HepG2 (cell line): ENCODE data around the gene NRSN2. TPM values are rescaled to one million over a fixed set of nuclear protein-coding genes. Genes with fewer than 3 reads are reported as not detected.
A peak's percentile ranks its signal among the peaks of the same experiment; 100 is the strongest.

Source experiments
- ATF1 ChIP-seq: IDR thresholded peaks from 2 replicates; pipeline ENCODE4 v1.6.1; 2016; ENCODE audit warnings: mild to moderate bottlenecking, control low read depth
- CC2D1A ChIP-seq: sonication (generic); formaldehyde crosslinking; IDR thresholded peaks from 2 replicates; pipeline ENCODE4 v1.8.1; 2023; ENCODE audit warnings: mild to moderate bottlenecking, missing genetic modification reagents
- ISL2 ChIP-seq: sonication (generic); formaldehyde crosslinking; IDR thresholded peaks from 2 replicates; pipeline ENCODE4 v1.5.0; 2020; ENCODE audit warnings: missing genetic modification reagents
- KAT8 ChIP-seq: IDR thresholded peaks from 2 replicates; pipeline ENCODE4 v1.6.1; 2016; ENCODE audit warnings: missing genetic modification reagents, missing compliant biosample characterization
- KDM5A ChIP-seq: fragments of 200-600 bp; sonication (generic); IDR thresholded peaks from 2 replicates; pipeline ENCODE4 v1.7.0; 2018; ENCODE audit warnings: antibody characterized with exemption, mild to moderate bottlenecking, low read length, borderline replicate concordance
- MAFF ChIP-seq: IDR thresholded peaks from 2 replicates; pipeline ENCODE4 v1.6.1; 2011; ENCODE audit warnings: low read depth, low read length, improper control_type of control experiment
- MXI1 ChIP-seq: IDR thresholded peaks from 3 replicates; pipeline ENCODE4 v1.6.1; 2012; ENCODE audit warnings: low read depth, low read length, inconsistent platforms, borderline replicate concordance
- NR2F6 ChIP-seq, 2 experiments: IDR thresholded peaks; 2 replicates each; pipeline ENCODE4 v1.6.1; 2016; ENCODE audit warnings: antibody characterized with exemption in 1 of 2, mild to moderate bottlenecking in 1 of 2
- PHF5A ChIP-seq: IDR thresholded peaks from one replicate; pipeline ENCODE4 v1.6.1; 2018; ENCODE audit warnings: low read depth, missing genetic modification reagents; ENCODE audit not compliant: unreplicated experiment
- RCOR2 ChIP-seq: IDR thresholded peaks from 2 replicates; pipeline ENCODE4 v1.6.1; 2016; ENCODE audit warnings: missing biosample characterization, missing genetic modification reagents
- SIN3A ChIP-seq: IDR thresholded peaks from 2 replicates; pipeline ENCODE4 v1.6.1; 2011; ENCODE audit warnings: low read depth, mild to moderate bottlenecking, control low read depth, low read length, borderline replicate concordance
- SRF ChIP-seq: IDR thresholded peaks from 2 replicates; pipeline ENCODE4 v1.6.1; 2011; ENCODE audit warnings: mild to moderate bottlenecking, low read depth, low read length, moderate library complexity
- ZNF143 ChIP-seq: sonication (generic); formaldehyde crosslinking; IDR thresholded peaks from 2 replicates; pipeline ENCODE4 v1.4.0; 2020; ENCODE audit warnings: missing genetic modification reagents
- ZNF235 ChIP-seq: sonication (generic); formaldehyde crosslinking; IDR thresholded peaks from 2 replicates; pipeline ENCODE4 v1.8.1; 2023; ENCODE audit warnings: mild to moderate bottlenecking, missing genetic modification reagents, borderline replicate concordance
- ZNF44 ChIP-seq: sonication (generic); formaldehyde crosslinking; IDR thresholded peaks from 2 replicates; pipeline ENCODE4 v1.5.1; 2020; ENCODE audit warnings: mild to moderate bottlenecking, missing genetic modification reagents
- ZNF496 ChIP-seq: sonication (generic); formaldehyde crosslinking; IDR thresholded peaks from 2 replicates; pipeline ENCODE4 v1.8.1; 2023; ENCODE audit warnings: mild to moderate bottlenecking, moderate library complexity, missing genetic modification reagents; ENCODE audit not compliant: insufficient replicate concordance
- ZNF615 ChIP-seq: sonication (generic); formaldehyde crosslinking; IDR thresholded peaks from 2 replicates; pipeline ENCODE4 v1.5.0; 2020; ENCODE audit warnings: mild to moderate bottlenecking, missing genetic modification reagents, borderline replicate concordance
- ZNF629 ChIP-seq: sonication (generic); formaldehyde crosslinking; conservative IDR thresholded peaks from 2 replicates; pipeline ENCODE4 v1.5.0; 2020; ENCODE audit warnings: missing genetic modification reagents
- ZNF709 ChIP-seq: sonication (generic); formaldehyde crosslinking; IDR thresholded peaks from 2 replicates; pipeline ENCODE4 v1.5.0; 2020; ENCODE audit warnings: mild to moderate bottlenecking, missing genetic modification reagents
- ZNF713 ChIP-seq: sonication (generic); formaldehyde crosslinking; IDR thresholded peaks from 2 replicates; pipeline ENCODE4 v1.4.0; 2020; ENCODE audit warnings: mild to moderate bottlenecking, missing genetic modification reagents
- ZNF746 ChIP-seq: sonication (generic); formaldehyde crosslinking; IDR thresholded peaks from 2 replicates; pipeline ENCODE4 v1.8.0; 2022; ENCODE audit warnings: mild to moderate bottlenecking, missing genetic modification reagents
- ZSCAN21 ChIP-seq: sonication (generic); formaldehyde crosslinking; IDR thresholded peaks from 2 replicates; pipeline ENCODE4 v1.8.0; 2022; ENCODE audit warnings: mild to moderate bottlenecking, missing genetic modification reagents, moderate library complexity, borderline replicate concordance
- polyA plus RNA-seq, 8 experiments: library from polyadenylated mRNA; depleted of rRNA in 3 of 8; stranded (reverse) in 7 of 8; unstranded in 1 of 8; fragments of >200 nt; fragmentation: Illumina TruSeq in 4 of 8; extraction: Trizol in 4 of 8; gene quantifications; 2 replicates each; pipeline versions ENCODE4 v1.2.1 to v1.2.3, GENCODE V29; 2011 to 2016; ENCODE audit warnings: low read depth in 4 of 8, missing spikeins in 1 of 8, mixed read lengths in 1 of 8; ENCODE audit not compliant: insufficient read depth in 1 of 8
- total RNA-seq, 5 experiments: library from RNA; depleted of rRNA; stranded (reverse); fragments of >200 nt; fragmentation: Illumina TruSeq; extraction: Trizol; gene quantifications; 2 replicates each; pipeline ENCODE4 v1.2.3, GENCODE V29; 2016; ENCODE audit warnings: low read depth in 1 of 5
- TF ChIP-seq, protein P1 (sequence below): sonication (generic); formaldehyde crosslinking; IDR thresholded peaks from 2 replicates; pipeline ENCODE4 v1.5.0; 2020; ENCODE audit warnings: missing genetic modification reagents
- TF ChIP-seq, protein P2 (sequence below): sonication (generic); formaldehyde crosslinking; IDR thresholded peaks from 2 replicates; pipeline ENCODE4 v1.5.1; 2020; ENCODE audit warnings: mild to moderate bottlenecking, moderate library complexity, missing genetic modification reagents
- TF ChIP-seq, protein P3 (sequence below): IDR thresholded peaks from 2 replicates; pipeline ENCODE4 v1.6.1; 2012; ENCODE audit warnings: inconsistent platforms
- TF ChIP-seq, protein P4 (sequence below): fragments of 450-650 bp; IDR thresholded peaks from 2 replicates; pipeline ENCODE4 v1.6.1; 2016

Gene NRSN2
- total and polyA plus RNA-seq, 2 of the 13 experiments (the other 11 are each of a cell fraction or from before 2014, with no cell fraction given): 32.3 to 49.4 TPM

DNA sequence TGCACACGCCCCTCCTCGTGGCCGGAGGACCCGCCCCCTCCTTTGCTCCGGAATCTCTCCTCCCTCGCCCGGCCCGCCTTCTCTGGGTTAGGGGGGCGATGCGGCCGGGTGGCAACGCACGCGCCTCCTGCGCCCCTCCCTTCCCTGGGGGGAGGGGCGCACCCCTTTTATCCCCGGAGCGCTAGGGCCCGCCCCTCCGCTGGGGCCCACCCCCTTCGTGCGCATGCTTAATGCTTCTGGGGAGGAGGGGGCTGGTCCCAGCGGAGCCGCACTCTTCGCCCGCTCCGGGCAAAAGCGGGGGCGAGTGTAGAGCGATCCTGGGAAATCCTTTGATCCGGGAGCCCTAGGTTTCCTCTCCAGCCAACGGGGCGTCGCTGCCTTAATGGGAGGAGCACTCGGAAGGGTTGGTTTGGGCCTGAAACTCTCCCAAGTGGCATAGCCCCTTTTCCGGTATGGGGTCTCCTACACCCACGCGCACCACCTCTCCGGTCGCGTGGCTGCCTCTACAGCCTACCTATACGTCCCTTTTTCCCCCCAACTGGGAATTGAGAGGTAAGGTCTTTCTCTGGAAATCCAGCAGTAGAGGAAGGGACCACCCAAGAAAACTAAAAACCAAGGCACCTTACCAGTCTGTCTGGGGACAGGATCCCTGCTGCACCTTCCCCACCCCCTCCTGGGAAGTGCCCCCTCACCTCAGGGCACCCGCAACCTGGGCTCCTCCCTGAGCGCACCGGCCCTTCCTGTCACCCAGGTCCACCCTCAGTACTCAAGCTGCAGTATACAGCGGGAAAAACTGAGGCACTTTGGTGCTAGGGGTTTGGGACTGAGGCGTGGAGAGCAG is 19.5 kb upstream of the NRSN2 start (continued):
- TF ChIP-seq ISL2 (CRISPR knock-in tag) (peak; percentile 30; the same call in 1 of the 2 replicates), ZNF44 (CRISPR knock-in tag) (no peak), NR2F6 (IDR thresholded peaks at IDR 0.05) (no peak; the same call in 1 of the 2 replicates), NR2F6 (CRISPR knock-in tag; IDR thresholded peaks at IDR 0.05) (peak; percentile 41; the same call in 1 of the 2 replicates), ZSCAN21 (CRISPR knock-in tag) (no peak), KAT8 (CRISPR knock-in tag) (peak; percentile 57; the same call in 1 of the 2 replicates), ZNF143 (CRISPR knock-in tag) (no peak), MXI1 (peak; percentile 96), MAFF (no peak), ZNF709 (CRISPR knock-in tag) (0 out of 2 replicates have a peak, but pooled peaks have one; percentile 73), ZNF235 (CRISPR knock-in tag) (no peak), CC2D1A (CRISPR knock-in tag) (0 out of 2 replicates have a peak, but pooled peaks have one; percentile 34), ATF1 (CRISPR knock-in tag) (peak; percentile 58), SIN3A (no peak), ZNF713 (no peak), ZNF615 (CRISPR knock-in tag) (no peak; the same call in 1 of the 2 replicates), ZNF629 (CRISPR knock-in tag) (no peak; the same call in 1 of the 2 replicates), KDM5A (peak; percentile 73; the same call in 1 of the 2 replicates), RCOR2 (CRISPR knock-in tag) (no peak), ZNF746 (CRISPR knock-in tag) (peak; percentile 98; the same call in 1 of the 2 replicates), ZNF496 (CRISPR knock-in tag) (no peak), SRF (peak; percentile 16; the same call in 1 of the 2 replicates), PHF5A (CRISPR knock-in tag) (no peak)
- TF ChIP-seq, protein P1, sequence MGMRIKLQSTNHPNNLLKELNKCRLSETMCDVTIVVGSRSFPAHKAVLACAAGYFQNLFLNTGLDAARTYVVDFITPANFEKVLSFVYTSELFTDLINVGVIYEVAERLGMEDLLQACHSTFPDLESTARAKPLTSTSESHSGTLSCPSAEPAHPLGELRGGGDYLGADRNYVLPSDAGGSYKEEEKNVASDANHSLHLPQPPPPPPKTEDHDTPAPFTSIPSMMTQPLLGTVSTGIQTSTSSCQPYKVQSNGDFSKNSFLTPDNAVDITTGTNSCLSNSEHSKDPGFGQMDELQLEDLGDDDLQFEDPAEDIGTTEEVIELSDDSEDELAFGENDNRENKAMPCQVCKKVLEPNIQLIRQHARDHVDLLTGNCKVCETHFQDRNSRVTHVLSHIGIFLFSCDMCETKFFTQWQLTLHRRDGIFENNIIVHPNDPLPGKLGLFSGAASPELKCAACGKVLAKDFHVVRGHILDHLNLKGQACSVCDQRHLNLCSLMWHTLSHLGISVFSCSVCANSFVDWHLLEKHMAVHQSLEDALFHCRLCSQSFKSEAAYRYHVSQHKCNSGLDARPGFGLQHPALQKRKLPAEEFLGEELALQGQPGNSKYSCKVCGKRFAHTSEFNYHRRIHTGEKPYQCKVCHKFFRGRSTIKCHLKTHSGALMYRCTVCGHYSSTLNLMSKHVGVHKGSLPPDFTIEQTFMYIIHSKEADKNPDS (CRISPR knock-in tag): no peak
- TF ChIP-seq, protein P2, sequence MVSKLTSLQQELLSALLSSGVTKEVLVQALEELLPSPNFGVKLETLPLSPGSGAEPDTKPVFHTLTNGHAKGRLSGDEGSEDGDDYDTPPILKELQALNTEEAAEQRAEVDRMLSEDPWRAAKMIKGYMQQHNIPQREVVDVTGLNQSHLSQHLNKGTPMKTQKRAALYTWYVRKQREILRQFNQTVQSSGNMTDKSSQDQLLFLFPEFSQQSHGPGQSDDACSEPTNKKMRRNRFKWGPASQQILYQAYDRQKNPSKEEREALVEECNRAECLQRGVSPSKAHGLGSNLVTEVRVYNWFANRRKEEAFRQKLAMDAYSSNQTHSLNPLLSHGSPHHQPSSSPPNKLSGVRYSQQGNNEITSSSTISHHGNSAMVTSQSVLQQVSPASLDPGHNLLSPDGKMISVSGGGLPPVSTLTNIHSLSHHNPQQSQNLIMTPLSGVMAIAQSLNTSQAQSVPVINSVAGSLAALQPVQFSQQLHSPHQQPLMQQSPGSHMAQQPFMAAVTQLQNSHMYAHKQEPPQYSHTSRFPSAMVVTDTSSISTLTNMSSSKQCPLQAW: peak; percentile 90
- TF ChIP-seq, protein P3, sequence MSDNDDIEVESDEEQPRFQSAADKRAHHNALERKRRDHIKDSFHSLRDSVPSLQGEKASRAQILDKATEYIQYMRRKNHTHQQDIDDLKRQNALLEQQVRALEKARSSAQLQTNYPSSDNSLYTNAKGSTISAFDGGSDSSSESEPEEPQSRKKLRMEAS: peak; percentile 98
- TF ChIP-seq, protein P4, sequence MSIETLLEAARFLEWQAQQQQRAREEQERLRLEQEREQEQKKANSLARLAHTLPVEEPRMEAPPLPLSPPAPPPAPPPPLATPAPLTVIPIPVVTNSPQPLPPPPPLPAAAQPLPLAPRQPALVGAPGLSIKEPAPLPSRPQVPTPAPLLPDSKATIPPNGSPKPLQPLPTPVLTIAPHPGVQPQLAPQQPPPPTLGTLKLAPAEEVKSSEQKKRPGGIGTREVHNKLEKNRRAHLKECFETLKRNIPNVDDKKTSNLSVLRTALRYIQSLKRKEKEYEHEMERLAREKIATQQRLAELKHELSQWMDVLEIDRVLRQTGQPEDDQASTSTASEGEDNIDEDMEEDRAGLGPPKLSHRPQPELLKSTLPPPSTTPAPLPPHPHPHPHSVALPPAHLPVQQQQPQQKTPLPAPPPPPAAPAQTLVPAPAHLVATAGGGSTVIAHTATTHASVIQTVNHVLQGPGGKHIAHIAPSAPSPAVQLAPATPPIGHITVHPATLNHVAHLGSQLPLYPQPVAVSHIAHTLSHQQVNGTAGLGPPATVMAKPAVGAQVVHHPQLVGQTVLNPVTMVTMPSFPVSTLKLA: peak; percentile 94
